ENCODE data around the gene ASB2. TPM values are rescaled to one million over a fixed set of nuclear protein-coding genes. Genes with fewer than 3 reads are reported as not detected.

ASB2 gene
- total RNA-seq, 1 experiment from 2014 or later = not detected

- POLR2A ChIA-PET (ENCODE audit: low non-redundant PET) = no interaction called here
- CTCF ChIA-PET = no interaction called here
- DNase-seq (ENCODE audit: low spot score) = no peak
- Histone ChIP-seq H3K4me3 (ENCODE audit: low read depth, low read length, poor library complexity, severe bottlenecking) (no peak overlapping the region), H3K36me3 (ENCODE audit: insufficient read depth, low read length, poor library complexity, severe bottlenecking) (no peaks in the 10 kb centered on the region), H3K27me3 (replicated peaks; ENCODE audit: insufficient read depth, low read depth, low read length, poor library complexity) (no peaks in the 10 kb centered on the region), H3K27ac (ENCODE audit: low read depth, low read length, poor library complexity, severe bottlenecking) (no peak overlapping the region), H3K4me1 (ENCODE audit: insufficient read depth, low read length, poor library complexity, severe bottlenecking) (no peaks in the 10 kb centered on the region), H3K9me3 (ENCODE audit: low read depth, low read length, poor library complexity, severe bottlenecking) (no peaks in the 10 kb centered on the region)
- no TSS peak for BruUV-seq (replicated peaks)
- TF ChIP-seq CTCF (conservative IDR thresholded peaks at IDR 0.05; ENCODE audit: low read depth, low read length) (no peak), EZH2 (IDR thresholded peaks at IDR 0.05; ENCODE audit: borderline replicate concordance, low read depth, low read length, poor library complexity, severe bottlenecking) (no peak)
- intact Hi-C loops (cut with micrococcal nuclease; ENCODE audit: unreplicated experiment) = no loop called here
Observed at GRCh38 chr14:94020267-94020666, 43.9 kb upstream of the ASB2 start.

GRCh38 chr14:94019329-94019728, 43.0 kb upstream of the ASB2 start:
- H3K27me3 ChIP-seq (replicated peaks; ENCODE audit: insufficient read depth, low read depth, low read length, poor library complexity) = no peaks in the 10 kb centered on the region
- no peak for TF ChIP-seq EZH2 (IDR thresholded peaks at IDR 0.05; ENCODE audit: borderline replicate concordance, low read depth, low read length, poor library complexity, severe bottlenecking)
- no peak for TF ChIP-seq CTCF (conservative IDR thresholded peaks at IDR 0.05; ENCODE audit: low read depth, low read length)
- no peaks in the 10 kb centered on the region for H3K9me3 ChIP-seq (ENCODE audit: low read depth, low read length, poor library complexity, severe bottlenecking)
- no peaks in the 10 kb centered on the region for H3K36me3 ChIP-seq (ENCODE audit: insufficient read depth, low read length, poor library complexity, severe bottlenecking)
- intact Hi-C loops (cut with micrococcal nuclease; ENCODE audit: unreplicated experiment) = no loop called here
- H3K27ac ChIP-seq (ENCODE audit: low read depth, low read length, poor library complexity, severe bottlenecking) = no peak overlapping the region
- no peak for DNase-seq (ENCODE audit: low spot score)
- POLR2A ChIA-PET (ENCODE audit: low non-redundant PET) = interaction anchor here (0.6 kb wide), 1 partner anchor 1059 kb away, joined by 4 read pairs; no protein-coding TSS in a partner anchor
- BruUV-seq (replicated peaks) = no TSS peak
- H3K4me3 ChIP-seq (ENCODE audit: low read depth, low read length, poor library complexity, severe bottlenecking) = no peak overlapping the region
- H3K4me1 ChIP-seq (ENCODE audit: insufficient read depth, low read length, poor library complexity, severe bottlenecking) = no peaks in the 10 kb centered on the region
- CTCF ChIA-PET = interaction anchor here (0.5 kb wide), 1 partner anchor 134 kb away, joined by 4 read pairs; no protein-coding TSS in a partner anchor

GRCh38 chr14:94018308-94018707, 41.9 kb upstream of the ASB2 start:
- ChIA-PET POLR2A (ENCODE audit: low non-redundant PET) (no interaction called here), CTCF (no interaction called here)
- Histone ChIP-seq H3K4me1 (ENCODE audit: insufficient read depth, low read length, poor library complexity, severe bottlenecking) (no peaks in the 10 kb centered on the region), H3K27ac (ENCODE audit: low read depth, low read length, poor library complexity, severe bottlenecking) (no peak overlapping the region), H3K4me3 (ENCODE audit: low read depth, low read length, poor library complexity, severe bottlenecking) (no peak overlapping the region), H3K27me3 (replicated peaks; ENCODE audit: insufficient read depth, low read depth, low read length, poor library complexity) (no peaks in the 10 kb centered on the region), H3K9me3 (ENCODE audit: low read depth, low read length, poor library complexity, severe bottlenecking) (no peaks in the 10 kb centered on the region), H3K36me3 (ENCODE audit: insufficient read depth, low read length, poor library complexity, severe bottlenecking) (no peaks in the 10 kb centered on the region)
- intact Hi-C loops (cut with micrococcal nuclease; ENCODE audit: unreplicated experiment) = no loop called here
- DNase-seq (ENCODE audit: low spot score) = no peak
- BruUV-seq (replicated peaks) = no TSS peak
- TF ChIP-seq CTCF (conservative IDR thresholded peaks at IDR 0.05; ENCODE audit: low read depth, low read length) (no peak), EZH2 (IDR thresholded peaks at IDR 0.05; ENCODE audit: borderline replicate concordance, low read depth, low read length, poor library complexity, severe bottlenecking) (no peak)

Data from A673 (cell line).